Stimulated activated CD4-positive, alpha-beta T cell treated with anti-CD3 and anti-CD28 coated beads, Interleukin-12 subunit alpha, Interleukin-12 subunit beta, amount 100 ng/mL, for 4 hours (primary cell): ENCODE measurements around the gene CLCA2.

Source experiments
- DNase-seq: peaks from one replicate; pipeline ENCODE4 v3.0.0-alpha.2; 2020

Gene CLCA2

DNA sequence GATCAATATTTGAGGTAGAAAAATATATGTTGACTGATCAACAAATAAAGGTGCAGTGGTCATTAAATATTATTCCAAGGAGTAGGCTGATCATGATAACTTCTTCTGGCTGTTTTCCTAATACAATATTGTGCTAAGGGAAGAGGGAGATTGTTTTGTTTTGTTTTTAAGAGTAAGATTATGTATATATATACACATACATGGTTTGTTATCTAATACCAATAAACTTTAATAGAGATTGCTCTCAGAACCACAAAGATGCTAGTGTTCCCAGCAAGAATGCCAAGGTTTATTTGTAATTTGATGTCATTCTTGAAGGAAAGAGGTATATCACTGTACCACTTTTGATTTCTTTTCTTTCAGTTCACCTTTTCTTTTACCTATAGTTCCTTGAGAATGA lies 10.1 kb downstream of the CLCA2 start:
- DNase-seq, result no peak

DNA sequence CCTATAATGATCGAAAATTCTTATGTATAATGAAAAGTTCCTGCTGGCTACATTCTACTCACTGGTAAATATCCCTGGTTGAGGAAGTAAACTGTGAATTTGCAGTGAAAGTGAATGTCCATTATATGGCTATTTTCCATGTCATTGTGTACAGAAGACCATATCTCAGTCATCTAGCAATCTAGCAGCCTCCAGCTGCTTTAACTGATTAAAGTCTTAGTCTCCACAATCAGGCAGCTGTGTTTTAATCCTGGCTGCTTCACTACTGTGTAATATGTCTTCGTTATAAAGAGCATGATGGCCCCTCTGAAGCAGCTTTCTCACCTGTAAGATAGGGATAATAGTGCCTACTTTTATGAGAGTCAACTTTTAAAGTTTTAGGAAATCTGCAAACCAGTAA lies 11.4 kb downstream of the CLCA2 start:
- DNase-seq, result no peak

DNA sequence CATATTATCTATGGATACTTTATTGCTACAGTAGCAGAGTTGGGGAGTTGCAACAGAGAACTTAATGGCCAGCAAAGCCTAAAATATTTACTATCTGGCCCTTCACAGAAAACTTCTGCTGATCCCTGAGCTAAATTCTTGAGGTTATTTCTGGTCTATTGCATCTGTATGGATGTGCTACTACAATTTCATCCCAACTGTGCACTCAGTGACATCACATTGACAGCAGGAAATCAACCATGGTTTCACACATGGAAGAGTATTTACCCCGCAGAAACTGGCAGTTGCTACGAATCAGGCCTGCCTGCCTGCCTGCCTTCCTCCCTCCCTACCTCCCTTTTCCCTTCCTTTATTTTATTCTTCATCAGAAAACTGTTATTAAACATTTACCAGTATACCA lies 12.1 kb downstream of the CLCA2 start:
- DNase-seq, result no peak

DNA sequence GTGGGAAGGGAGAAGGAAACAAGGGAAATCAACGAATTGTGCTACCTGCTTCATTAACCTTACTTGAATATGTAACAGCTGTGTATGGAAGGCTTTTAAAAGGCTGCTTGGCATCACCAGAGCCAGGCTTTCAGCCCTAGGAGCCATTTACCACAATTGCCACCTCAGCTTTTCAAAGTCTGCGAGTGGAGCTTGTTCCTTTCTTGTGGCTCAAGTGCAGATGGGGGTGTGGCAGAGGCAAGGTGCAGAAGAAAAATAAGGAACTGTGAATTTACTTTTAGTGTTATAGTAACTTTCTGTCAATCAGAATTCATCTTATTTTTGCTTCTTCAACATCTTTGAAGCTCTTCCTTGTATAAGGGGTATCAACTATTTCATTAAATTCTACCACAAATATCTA lies 17.6 kb downstream of the CLCA2 start:
- DNase-seq, result no peak

DNA sequence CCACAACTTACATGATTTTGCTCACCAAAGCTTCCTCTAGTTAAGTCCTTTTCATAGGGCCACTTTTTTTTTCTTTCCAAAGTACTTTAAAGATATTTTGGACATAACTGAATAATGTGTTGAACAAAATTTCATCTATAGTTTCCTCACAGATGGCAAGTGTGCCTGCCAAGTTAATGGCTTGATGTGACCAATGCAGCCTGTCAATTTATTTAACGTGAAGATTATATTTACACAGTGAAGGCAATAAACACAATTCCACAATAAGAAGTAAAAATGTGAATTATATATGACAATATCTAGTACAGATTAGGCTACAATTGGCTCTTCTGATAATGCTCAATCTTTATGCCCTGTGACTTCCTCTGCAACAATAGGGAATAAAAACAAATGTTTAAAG lies 18.0 kb downstream of the CLCA2 start:
- no peak for DNase-seq

DNA sequence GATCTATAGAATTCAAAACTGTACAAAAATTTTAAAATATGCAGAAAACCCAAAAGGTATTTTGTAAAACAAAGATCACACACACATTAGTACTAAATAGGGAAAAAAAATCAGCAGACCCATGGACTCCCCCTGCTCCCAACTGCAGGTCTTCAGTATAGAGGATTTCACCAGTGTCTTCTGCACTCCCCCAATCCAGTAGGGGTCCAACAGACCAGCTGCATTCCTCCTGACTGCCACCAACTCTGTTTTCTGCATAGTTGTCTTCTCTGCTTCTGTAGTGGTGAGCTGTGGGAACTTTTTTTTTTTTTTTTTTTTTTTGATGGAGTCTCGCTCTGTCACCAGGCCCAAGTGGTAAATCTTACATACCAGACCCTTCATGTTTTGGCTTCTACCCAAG lies 21.9 kb downstream of the CLCA2 start:
- no peak for DNase-seq

DNA sequence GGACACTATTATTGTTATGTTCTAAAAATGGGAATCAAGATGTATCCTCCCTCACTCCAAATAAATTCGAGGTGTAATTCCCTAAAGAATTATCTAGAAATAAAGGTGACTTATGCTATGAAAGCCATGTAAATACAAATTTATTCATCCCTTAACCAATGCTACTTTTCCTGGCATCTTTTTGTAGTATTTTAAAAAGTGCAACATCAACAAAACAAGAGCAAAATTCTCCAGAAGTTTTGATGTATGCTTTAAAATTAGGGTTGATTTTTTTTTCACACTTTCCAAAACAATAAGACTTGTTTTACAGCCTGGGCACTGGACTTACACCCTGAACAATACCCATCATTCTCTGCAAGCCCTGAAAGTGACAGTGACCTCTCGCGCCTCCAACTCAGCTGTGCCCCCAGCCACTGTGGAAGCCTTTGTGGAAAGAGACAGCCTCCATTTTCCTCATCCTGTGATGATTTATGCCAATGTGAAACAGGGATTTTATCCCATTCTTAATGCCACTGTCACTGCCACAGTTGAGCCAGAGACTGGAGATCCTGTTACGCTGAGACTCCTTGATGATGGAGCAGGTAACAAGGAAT lies 23.3 kb downstream of the CLCA2 start:
- DNase-seq, result no peak

DNA sequence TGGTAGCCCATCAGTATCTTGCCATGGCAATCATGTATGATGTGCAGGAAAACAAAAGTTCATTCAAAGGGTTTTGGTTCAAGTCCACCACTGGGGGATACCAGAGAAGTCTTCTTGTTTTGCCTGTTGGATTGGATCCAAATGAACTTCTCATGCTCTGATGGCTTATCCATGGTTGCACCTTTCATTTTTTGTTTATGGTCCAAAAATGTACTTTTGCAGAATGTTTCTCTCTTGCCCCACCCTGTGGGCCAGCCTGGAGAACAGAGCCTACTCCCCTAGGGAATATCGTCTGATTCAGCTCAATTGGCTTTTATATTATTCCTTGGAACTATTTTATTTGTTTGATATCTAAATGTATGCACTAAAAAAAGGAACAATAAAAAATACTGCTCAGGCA lies 24.7 kb downstream of the CLCA2 start:
- no peak for DNase-seq

DNA sequence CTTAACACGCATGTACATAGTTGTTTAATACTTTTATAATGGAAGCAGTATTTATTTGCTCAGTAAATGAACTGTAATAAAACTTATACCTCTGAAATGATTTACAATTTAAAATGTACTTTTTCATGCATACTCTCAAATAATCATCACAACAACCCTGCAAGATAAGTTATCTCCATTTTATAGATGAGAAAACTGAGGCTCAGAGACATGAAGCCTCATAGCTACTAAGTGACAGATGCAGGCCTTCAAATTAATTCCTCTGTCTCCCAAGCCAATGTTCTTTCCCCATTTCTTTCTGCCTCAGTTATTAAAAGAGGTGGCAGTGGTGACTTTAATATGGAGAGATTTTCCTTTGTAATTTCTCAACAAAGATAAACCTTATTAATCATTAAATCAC lies 25.1 kb downstream of the CLCA2 start:
- no peak for DNase-seq

DNA sequence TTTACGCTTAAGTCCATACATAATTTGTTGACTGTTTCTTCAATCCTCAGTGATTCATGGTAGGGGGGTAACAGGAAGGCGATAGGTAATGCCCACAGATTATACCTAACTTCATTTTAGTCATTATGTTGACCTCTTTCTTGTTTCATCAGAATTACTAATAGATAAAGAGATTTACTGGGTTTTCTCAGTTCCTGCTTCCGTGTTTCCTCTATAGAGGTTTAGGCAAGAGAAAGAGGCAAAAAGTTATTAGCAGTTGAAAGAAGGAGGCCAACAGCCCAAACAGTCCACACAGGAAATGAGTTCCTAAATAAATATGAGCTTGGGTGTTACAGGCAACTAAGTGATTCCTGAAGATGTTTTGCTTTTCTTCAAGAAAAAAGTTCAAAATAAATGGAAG lies 26.9 kb downstream of the CLCA2 start:
- no peak for DNase-seq

DNA sequence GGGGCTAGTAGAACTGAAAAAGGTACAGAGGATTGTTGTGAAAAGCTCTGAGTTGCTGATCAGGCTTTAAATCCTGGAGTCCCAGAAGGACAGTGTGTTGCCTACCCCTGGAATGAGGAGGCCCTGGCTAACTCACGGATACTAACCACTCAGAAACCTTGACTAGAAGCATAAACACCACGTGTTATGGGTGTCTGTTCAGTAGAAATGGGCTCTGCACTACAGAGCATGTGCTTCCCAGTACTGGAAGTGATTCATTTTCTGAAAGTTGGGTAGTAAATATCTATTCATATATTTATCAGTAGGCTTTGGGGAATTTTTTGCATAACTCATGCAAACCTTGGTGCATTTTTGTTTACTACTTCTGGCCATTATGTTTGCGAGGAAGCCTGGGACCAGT lies 29.7 kb downstream of the CLCA2 start:
- no peak for DNase-seq

DNA sequence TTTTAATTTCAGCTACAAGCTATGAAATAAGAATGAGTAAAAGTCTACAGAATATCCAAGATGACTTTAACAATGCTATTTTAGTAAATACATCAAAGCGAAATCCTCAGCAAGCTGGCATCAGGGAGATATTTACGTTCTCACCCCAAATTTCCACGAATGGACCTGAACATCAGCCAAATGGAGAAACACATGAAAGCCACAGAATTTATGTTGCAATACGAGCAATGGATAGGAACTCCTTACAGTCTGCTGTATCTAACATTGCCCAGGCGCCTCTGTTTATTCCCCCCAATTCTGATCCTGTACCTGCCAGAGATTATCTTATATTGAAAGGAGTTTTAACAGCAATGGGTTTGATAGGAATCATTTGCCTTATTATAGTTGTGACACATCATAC lies 31.1 kb downstream of the CLCA2 start:
- no peak for DNase-seq

DNA sequence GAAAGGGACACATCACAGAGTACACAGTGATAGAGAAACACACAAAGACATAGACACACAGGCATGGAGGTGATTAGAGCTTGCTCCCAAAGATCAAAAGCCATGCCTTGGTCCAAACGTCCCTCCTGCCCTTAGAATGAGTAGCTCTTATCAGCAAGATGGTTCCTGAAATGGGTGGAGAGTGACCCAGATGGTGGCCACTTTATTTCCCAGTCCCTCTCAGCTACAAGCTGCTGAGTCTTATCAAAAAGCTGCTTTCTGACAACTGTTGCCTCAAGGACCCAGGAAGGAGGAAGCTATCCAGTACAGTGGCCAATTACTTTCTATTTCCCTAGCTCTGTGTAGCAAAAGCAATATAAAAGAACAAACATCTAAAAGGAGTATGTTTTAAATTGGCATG lies 37.0 kb downstream of the CLCA2 start:
- DNase-seq, result no peak

DNA sequence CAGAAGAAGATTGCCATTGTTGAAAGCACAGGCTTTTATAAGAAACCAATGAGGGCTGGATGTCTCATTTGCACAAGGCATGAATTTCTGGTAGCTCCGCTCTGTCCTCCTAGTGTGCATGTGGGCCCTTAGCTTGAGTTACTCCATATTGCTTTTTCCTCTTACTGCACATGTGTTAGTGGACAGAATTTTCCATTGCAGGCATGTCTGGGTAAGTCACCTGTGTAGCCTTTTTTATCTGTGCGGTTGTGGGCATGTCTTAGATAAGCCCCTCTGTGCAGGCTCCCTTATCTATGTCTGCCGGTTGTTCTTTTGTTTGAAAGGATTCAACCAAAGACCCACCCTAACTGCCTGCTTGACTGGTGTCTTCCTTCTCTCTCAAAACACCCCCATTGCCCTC lies 37.5 kb downstream of the CLCA2 start:
- no peak for DNase-seq

DNA sequence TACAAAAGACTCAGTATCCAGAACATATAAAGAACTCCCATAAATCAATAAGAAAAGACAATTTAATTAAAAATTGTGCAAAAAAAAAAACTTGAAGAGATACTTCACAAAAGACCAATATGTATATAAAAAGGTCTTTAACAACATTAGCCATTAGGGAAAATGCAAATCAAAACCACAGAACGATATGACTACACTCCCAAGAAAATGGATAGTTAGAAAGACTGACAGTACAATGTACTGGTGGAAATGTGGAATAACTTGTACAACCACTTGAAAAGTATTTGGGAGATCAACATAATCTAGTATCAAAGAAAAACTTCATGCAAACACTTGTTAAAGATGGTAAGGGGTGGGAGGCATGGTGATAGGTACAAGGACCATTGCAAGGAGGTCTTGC lies 40.8 kb downstream of the CLCA2 start:
- no peak for DNase-seq

DNA sequence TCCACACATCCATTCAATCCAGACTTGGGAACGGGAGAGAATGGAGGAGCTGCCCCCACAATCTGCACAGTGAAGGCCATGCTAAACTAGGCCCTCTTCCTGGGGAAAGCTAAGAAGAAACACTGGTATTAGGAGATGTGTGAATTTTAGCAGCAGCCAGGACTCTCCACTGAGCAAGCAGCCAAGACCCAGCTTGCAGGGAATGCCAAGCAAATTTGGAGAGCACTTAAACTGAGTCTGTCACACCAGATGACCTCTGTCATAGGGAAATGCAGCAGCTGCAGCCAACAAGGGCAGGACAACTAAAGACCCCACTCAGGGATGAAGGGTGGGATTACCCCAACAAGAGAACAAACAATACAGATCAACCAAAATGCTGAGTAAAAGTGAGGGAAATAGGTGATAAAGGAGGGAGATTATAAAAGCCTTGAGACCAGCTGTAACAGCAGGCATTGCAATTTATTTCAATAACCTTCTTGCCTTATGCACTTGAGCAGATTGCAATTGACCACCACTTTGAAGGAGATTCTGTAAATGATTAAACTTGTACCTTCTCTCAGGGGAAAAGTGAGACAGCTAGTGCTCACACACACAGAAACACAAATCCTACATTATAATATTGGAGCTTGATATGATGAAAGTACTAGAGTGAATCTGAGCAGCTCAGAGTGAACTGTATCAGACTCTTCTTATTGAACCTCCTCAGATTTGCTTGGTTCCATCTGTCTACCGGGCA lies 42.3 kb downstream of the CLCA2 start:
- DNase-seq, result no peak

DNA sequence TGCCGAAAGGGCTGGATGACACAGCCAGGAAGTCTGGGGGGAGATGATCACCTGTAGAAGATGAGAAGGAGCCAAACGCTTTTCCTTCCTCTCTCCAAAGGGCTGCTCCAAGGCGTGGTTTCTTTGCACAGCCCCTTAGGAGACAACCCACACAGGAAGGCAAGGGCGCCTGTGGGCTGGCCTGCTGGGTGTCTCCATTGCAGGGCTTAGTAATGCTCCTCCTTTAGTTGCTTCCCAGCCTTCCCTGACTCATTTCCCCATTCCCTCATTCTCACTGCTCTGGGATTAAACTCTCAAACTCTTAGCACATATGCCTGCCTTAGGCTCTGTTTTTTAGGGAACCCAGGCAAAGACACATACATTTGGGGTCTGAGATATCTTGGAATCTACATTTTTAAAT lies 43.0 kb downstream of the CLCA2 start:
- no peak for DNase-seq

DNA sequence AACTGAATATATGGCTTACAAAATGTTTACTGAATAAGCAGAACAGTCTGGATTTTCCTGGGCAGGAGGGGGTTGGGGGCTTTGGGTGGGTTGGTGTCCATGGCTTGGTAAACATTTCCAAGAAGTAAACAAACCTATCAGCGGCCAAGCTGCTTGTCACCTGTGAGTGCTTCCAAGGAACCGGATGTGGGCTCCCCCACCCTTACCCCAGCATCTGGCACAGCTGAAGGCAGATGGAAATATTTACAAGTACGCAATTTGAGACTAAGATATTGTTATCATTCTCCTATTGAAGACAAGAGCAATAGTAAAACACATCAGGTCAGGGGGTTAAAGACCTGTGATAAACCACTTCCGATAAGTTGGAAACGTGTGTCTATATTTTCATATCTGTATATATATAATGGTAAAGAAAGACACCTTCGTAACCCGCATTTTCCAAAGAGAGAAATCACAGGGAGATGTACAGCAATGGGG lies 44.6 kb downstream of the CLCA2 start, which contains the start of gene CLCA1:
Gene CLCA1 (plus strand): TSS at position 427 of the 477 bp plus-strand sequence. CDS start 45 bp downstream, at position 472.
- no peak for DNase-seq

DNA sequence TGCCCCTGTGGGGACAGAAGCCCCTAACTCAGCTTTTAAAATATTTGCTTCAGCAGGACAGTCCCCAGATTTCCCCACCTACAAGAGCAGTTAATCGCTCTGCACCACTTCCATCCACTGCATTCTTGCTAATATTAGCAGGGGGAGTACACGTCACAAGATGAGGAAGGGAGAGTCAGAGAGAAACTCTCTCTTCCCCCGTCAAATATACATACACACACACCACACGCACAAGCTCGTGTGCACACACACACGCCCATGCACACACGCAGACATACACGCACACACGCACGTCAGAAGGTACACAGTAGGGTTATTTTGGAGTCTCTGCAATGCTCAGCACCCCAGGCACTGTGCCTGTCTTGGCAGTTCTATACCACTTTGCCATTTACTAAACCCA lies 46.9 kb downstream of the CLCA2 start:
- DNase-seq, result no peak

DNA sequence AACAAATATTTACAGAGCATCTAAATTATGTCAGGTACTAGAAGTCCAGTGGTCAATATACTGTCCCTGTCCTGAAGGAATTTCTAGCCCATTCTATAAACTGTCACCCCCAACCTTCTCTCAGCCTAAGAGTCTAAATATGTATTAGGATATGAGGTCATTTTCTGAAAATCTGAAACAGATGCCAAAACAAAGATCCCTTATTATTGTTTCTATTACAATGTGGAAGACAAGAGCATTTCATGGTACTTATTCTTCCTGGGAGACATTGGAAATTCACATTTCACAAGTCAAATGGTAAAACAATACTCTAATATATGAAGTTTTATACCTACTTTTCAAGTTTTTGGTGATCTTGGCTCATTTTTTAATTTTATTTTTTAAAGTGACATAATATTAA lies 47.3 kb downstream of the CLCA2 start:
- DNase-seq, result no peak

DNA sequence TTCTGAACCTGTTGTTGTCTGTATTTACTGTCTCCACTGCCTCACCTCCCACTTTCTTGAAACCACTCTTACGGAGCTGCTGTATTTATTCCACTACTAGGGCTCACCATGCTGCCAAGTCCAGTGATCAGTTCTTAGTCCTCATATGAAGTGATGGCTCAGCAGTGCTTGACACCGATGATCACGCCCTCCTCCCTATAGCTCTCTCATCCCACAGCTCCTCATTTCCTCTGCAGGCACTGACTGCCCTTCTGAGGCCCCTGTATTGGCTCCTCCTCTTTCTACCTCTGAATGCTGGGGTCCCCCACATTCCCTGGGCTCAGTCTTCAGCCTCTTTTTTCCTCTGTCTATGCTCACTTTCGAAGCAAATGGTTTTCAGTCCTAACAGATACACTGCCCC lies 48.2 kb downstream of the CLCA2 start:
- no peak for DNase-seq

DNA sequence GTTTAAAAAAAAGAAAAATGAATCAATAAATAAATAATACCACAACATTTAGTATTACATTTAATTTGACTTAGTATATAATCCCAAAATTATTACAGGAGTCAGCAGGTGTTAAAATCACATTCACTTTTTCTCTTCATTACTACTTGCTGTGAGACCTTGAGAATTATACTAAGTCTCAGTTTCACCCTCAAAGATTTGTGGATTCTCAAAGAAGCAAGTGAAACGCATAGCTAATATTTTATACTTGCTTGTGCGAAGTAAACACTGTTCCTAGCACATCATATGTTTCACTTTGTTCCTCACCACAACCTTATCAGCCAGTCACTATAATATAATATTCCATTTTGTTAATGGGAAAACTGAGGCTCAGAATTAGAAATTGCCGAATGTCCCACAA lies 48.8 kb downstream of the CLCA2 start:
- no peak for DNase-seq

DNA sequence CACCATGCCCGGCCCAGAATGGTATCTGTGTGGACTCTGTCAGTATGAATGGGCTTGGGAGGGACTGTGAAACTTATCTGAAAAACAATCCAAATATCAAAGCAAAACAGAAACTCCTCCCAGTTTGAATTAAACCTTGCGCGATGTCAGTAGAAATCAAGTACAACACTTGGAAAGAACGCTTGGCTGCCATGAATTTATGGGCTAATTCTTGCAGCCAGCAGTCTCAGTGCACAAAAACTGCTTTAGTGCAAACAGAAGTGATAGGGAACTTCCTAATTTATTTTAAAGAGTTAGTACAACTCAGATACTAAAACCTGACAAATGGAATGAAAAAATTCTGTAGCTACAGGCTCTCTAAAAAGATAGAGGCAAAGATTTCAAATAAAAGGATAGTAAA lies 53.3 kb downstream of the CLCA2 start:
- DNase-seq, result no peak

DNA sequence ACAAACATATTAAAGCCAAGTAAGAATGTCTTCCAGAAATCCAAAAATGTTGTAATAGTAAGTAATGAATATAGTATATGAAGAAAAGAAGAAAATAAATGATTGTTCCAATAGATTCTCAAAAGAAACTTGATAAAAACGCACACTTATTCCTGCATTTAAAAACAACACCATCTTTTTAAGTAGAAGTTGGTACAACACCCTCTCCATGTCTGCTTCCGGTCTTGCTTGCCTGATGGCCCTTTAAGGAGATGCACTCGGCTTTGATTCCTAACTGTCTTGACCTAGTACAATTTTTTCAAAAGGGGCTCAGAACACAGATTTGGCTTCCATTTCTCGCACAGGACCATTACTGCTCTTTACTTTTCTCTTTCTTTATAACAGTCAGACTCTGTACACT lies 53.7 kb downstream of the CLCA2 start:
- DNase-seq, result no peak
